OCI-LY1 (cell line): ENCODE measurements around the gene SDCBP2.

Experiments used
- CTCF ChIP-seq: fragments of 200-600 bp; sonication (generic), shearing (Covaris generic); IDR thresholded peaks from 2 replicates; pipeline ENCODE4 v1.5.1; 2017; ENCODE audit warnings: mild to moderate bottlenecking, antibody characterized with exemption, low read length, moderate library complexity, mixed read lengths
- EZH2 ChIP-seq: fragments of 200-600 bp; sonication (generic), shearing (Covaris generic); IDR thresholded peaks from 2 replicates; pipeline ENCODE4 v1.8.0; 2017; ENCODE audit warnings: borderline replicate concordance, mixed run types, mild to moderate bottlenecking, antibody characterized with exemption, low read length, moderate library complexity, mixed read lengths

DNA sequence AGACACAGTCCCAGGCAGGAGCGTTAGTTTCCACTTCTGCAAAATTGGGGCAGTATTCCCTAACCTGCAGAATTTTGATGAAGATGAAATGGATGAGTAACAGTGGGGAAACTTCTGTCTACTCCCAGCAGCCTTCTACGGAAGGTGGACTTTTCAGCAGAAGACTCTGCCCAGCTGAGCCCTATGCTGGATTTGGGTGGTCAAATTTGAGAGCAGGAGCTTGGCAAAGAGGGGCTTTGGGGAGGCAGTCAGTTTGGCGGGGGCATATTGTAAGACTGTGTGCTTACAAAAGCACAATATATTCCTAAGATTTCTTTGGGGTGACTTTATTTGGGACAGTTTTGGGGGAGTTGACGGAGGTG, 5.4 kb upstream of the SDCBP2 start:
- TF ChIP-seq EZH2 (no peak), CTCF (no peak)
